DOHH2 (cell line): Measurements from ENCODE around the gene APOL4.

Source experiments
- H3F3A ChIP-seq: fragments of 200-600 bp; sonication (generic), shearing (Covaris generic); 2 replicates; pipeline ENCODE4 v1.6.0; 2016; ENCODE audit warnings: antibody characterized with exemption, mild to moderate bottlenecking; ENCODE audit not compliant: control insufficient read depth, insufficient read depth
- H3K27ac ChIP-seq: fragments of 200-600 bp; sonication (generic); 2 replicates; pipeline ENCODE4 v1.5.1; 2014; ENCODE audit warnings: low read depth, mild to moderate bottlenecking, low read length, moderate library complexity
- H3K27me3 ChIP-seq: fragments of 200-600 bp; sonication (generic); 2 replicates; pipeline ENCODE4 v1.6.1; 2014; ENCODE audit warnings: mild to moderate bottlenecking, low read length, mixed read lengths; ENCODE audit not compliant: control insufficient read depth
- H3K36me3 ChIP-seq: fragments of 200-600 bp; sonication (generic); 2 replicates; pipeline ENCODE4 v1.6.1; 2014; ENCODE audit warnings: mild to moderate bottlenecking, low read length, moderate library complexity, mixed read lengths; ENCODE audit not compliant: control insufficient read depth
- H3K4me1 ChIP-seq: fragments of 200-600 bp; sonication (generic); 2 replicates; pipeline ENCODE4 v1.6.1; 2014; ENCODE audit warnings: mild to moderate bottlenecking, low read length, mixed read lengths; ENCODE audit not compliant: control insufficient read depth
- H3K4me2 ChIP-seq: fragments of 200-600 bp; sonication (generic); 2 replicates; pipeline ENCODE4 v1.6.0; 2014; ENCODE audit warnings: mild to moderate bottlenecking, low read length, moderate library complexity
- H3K4me3 ChIP-seq: fragments of 200-600 bp; sonication (generic); 2 replicates; pipeline ENCODE4 v1.5.1; 2014; ENCODE audit warnings: mild to moderate bottlenecking, low read length, mixed read lengths
- H3K79me2 ChIP-seq: fragments of 200-600 bp; sonication (generic); 2 replicates; pipeline ENCODE4 v1.6.1; 2014; ENCODE audit warnings: mild to moderate bottlenecking, low read length, mixed read lengths; ENCODE audit not compliant: control insufficient read depth
- H3K9me2 ChIP-seq: fragments of 200-600 bp; sonication (generic); replicated peaks from 2 replicates; pipeline ENCODE4 v1.6.1; 2014; ENCODE audit warnings: mild to moderate bottlenecking, low read length, mixed read lengths; ENCODE audit not compliant: control insufficient read depth
- H3K9me3 ChIP-seq: fragments of 200-600 bp; sonication (generic); 2 replicates; pipeline ENCODE4 v1.6.1; 2014; ENCODE audit warnings: antibody characterized with exemption, low read length, mixed read lengths; ENCODE audit not compliant: control insufficient read depth, insufficient read depth
- H4K20me1 ChIP-seq: fragments of 200-600 bp; sonication (generic); 2 replicates; pipeline ENCODE4 v1.6.0; 2014; ENCODE audit warnings: low read depth, mild to moderate bottlenecking, antibody characterized with exemption, low read length, moderate library complexity; ENCODE audit not compliant: control insufficient read depth, insufficient read depth
- CTCF ChIP-seq: fragments of 200-600 bp; sonication (generic); IDR thresholded peaks from one replicate; pipeline ENCODE4 v1.5.1; 2014; ENCODE audit warnings: antibody characterized with exemption, mild to moderate bottlenecking, low read depth, low read length; ENCODE audit not compliant: poor library complexity, severe bottlenecking
- EZH2phosphoT487 ChIP-seq: fragments of 200-600 bp; sonication (generic); IDR thresholded peaks from 2 replicates; pipeline ENCODE4 v1.6.1; 2017; ENCODE audit warnings: borderline replicate concordance, mild to moderate bottlenecking, antibody characterized with exemption, low read length, moderate library complexity, mixed read lengths

APOL4 gene

GRCh38 chr22:36223504-36223903 is 21.9 kb upstream of the APOL4 start:
- no peaks in the 10 kb centered on the region for H3K36me3 ChIP-seq
- no peaks in the 10 kb centered on the region for H4K20me1 ChIP-seq
- no peak overlapping the region for H3K4me3 ChIP-seq
- H3K9me2 ChIP-seq = no peaks in the 10 kb centered on the region
- no peaks in the 10 kb centered on the region for H3F3A ChIP-seq
- H3K27me3 ChIP-seq = peaks cover 24% of the 10 kb centered on the region
- H3K79me2 ChIP-seq = no peaks in the 10 kb centered on the region
- no peak overlapping the region for H3K27ac ChIP-seq
- TF ChIP-seq CTCF = no peak
- TF ChIP-seq EZH2phosphoT487 = no peak
- no peak overlapping the region for H3K4me2 ChIP-seq
- no peaks in the 10 kb centered on the region for H3K9me3 ChIP-seq
- H3K4me1 ChIP-seq = no peaks in the 10 kb centered on the region

- Histone ChIP-seq H3K4me3 (no peak overlapping the region), H3K27me3 (peaks cover 29% of the 10 kb centered on the region), H3K4me2 (no peak overlapping the region), H3K79me2 (no peaks in the 10 kb centered on the region), H3K36me3 (no peaks in the 10 kb centered on the region), H3F3A (no peaks in the 10 kb centered on the region), H3K4me1 (no peaks in the 10 kb centered on the region), H3K27ac (no peak overlapping the region), H3K9me3 (no peaks in the 10 kb centered on the region), H4K20me1 (no peaks in the 10 kb centered on the region), H3K9me2 (no peaks in the 10 kb centered on the region)
- TF ChIP-seq CTCF (no peak), EZH2phosphoT487 (no peak)
Observed at GRCh38 chr22:36222887-36223450, 21.4 kb upstream of the APOL4 start.

GRCh38 chr22:36221799-36222751 is 20.5 kb upstream of the APOL4 start:
- H3K79me2 ChIP-seq = no peaks in the 10 kb centered on the region
- no peaks in the 10 kb centered on the region for H3K4me1 ChIP-seq
- peaks cover 38% of the 10 kb centered on the region for H3K27me3 ChIP-seq
- H3K36me3 ChIP-seq = no peaks in the 10 kb centered on the region
- H4K20me1 ChIP-seq = no peaks in the 10 kb centered on the region
- no peak overlapping the region for H3K4me3 ChIP-seq
- H3K9me2 ChIP-seq = no peaks in the 10 kb centered on the region
- H3K9me3 ChIP-seq = no peaks in the 10 kb centered on the region
- no peak for TF ChIP-seq EZH2phosphoT487
- TF ChIP-seq CTCF = peak; percentile 86
- no peak overlapping the region for H3K27ac ChIP-seq
- no peaks in the 10 kb centered on the region for H3F3A ChIP-seq
- H3K4me2 ChIP-seq = no peak overlapping the region
